ENCODE measurements around the gene ZBTB4. TPM values are rescaled to one million over a fixed set of nuclear protein-coding genes. Genes with fewer than 3 reads are reported as not detected.
A peak's percentile ranks its signal among the peaks of the same experiment; 100 is the strongest.

Gene ZBTB4
- total and polyA plus RNA-seq, 9 of the 15 experiments (the other 6 are each of a cell fraction or from before 2014, with no cell fraction given): 0.92 to 6.9 (median 3.3) TPM

GRCh38 chr17:7483255-7484066 is 4.0 kb upstream of the ZBTB4 start (continued):
- no peak for TF ChIP-seq GABPB2 (CRISPR knock-in tag; conservative IDR thresholded peaks at IDR 0.05)
- TF ChIP-seq CBFA2T3 (IDR thresholded peaks at IDR 0.05): peak; percentile 32
- TF ChIP-seq COPS2 (conservative IDR thresholded peaks at IDR 0.05): no peak
- TF ChIP-seq BCLAF1 (IDR thresholded peaks at IDR 0.05; ENCODE audit: borderline replicate concordance in 1 of 2, control insufficient read depth in 1 of 2, low read depth in 2 of 2, low read length in 1 of 2): no peak
- no peak for TF ChIP-seq RHOXF2B (CRISPR knock-in tag; conservative IDR thresholded peaks at IDR 0.05)
- no peak for TF ChIP-seq ZNF384 (IDR thresholded peaks at IDR 0.05; ENCODE audit: low read depth, low read length)
- TF ChIP-seq PPARD (CRISPR knock-in tag; IDR thresholded peaks at IDR 0.05): no peak
- no peak for TF ChIP-seq ZNF174 (CRISPR knock-in tag; IDR thresholded peaks at IDR 0.05)
- no peak for TF ChIP-seq RFX7 (CRISPR knock-in tag; IDR thresholded peaks at IDR 0.05)
- TF ChIP-seq ZNF318 (IDR thresholded peaks at IDR 0.05; ENCODE audit: borderline replicate concordance in 1 of 2, low read depth in 1 of 2): no peak
- TF ChIP-seq HNRNPK (IDR thresholded peaks at IDR 0.05; ENCODE audit: low read depth, low read length, poor library complexity, severe bottlenecking): no peak
- TF ChIP-seq LEF1 (IDR thresholded peaks at IDR 0.05): no peak
- TF ChIP-seq ELF1 (tag; IDR thresholded peaks at IDR 0.05): peak; percentile 79
- peak; percentile 45 for TF ChIP-seq SMARCE1 (IDR thresholded peaks at IDR 0.05)
- no peak; the same call in 1 of the 2 replicates for TF ChIP-seq NKRF (IDR thresholded peaks at IDR 0.05; ENCODE audit: borderline replicate concordance)
